GM21786 (cell line): ENCODE results near the gene TES.

Experiments used
- ATAC-seq: cut with Tn5 transposase; IDR thresholded peaks from one replicate; pipeline ENCODE4 v1.9.1; 2021; ENCODE audit not compliant: unreplicated experiment

The TES gene

GRCh38 chr7:116219288-116219687, 8.9 kb downstream of the TES start:
- ATAC-seq, result no peak

GRCh38 chr7:116219834-116220233, 9.5 kb downstream of the TES start:
- ATAC-seq, result no peak

- ATAC-seq, result no peak
Observed at GRCh38 chr7:116222501-116222900, 12.2 kb downstream of the TES start.

GRCh38 chr7:116223588-116223987, 13.2 kb downstream of the TES start:
- ATAC-seq, result no peak

- peak; percentile 45 for ATAC-seq
Observed at GRCh38 chr7:116224492-116225098, 14.3 kb downstream of the TES start.

- ATAC-seq, result no peak
Observed at GRCh38 chr7:116225860-116226259, 15.5 kb downstream of the TES start.

- ATAC-seq, result no peak
Observed at GRCh38 chr7:116226664-116227063, 16.3 kb downstream of the TES start.

GRCh38 chr7:116227678-116228239, 17.4 kb downstream of the TES start:
- no peak for ATAC-seq

GRCh38 chr7:116228241-116228640, 17.9 kb downstream of the TES start:
- no peak for ATAC-seq

- ATAC-seq, result peak; percentile 56
Observed at GRCh38 chr7:116229366-116229765, 19.0 kb downstream of the TES start.

GRCh38 chr7:116230191-116231005, 20.1 kb downstream of the TES start:
- peak; percentile 30 for ATAC-seq

- ATAC-seq, result no peak
Observed at GRCh38 chr7:116231543-116231942, 21.2 kb downstream of the TES start.

GRCh38 chr7:116231949-116232348, 21.6 kb downstream of the TES start:
- no peak for ATAC-seq

GRCh38 chr7:116232350-116232749, 22.0 kb downstream of the TES start:
- ATAC-seq, result no peak

GRCh38 chr7:116232920-116233319, 22.6 kb downstream of the TES start:
- no peak for ATAC-seq

GRCh38 chr7:116234517-116235200, 24.3 kb downstream of the TES start:
- no peak for ATAC-seq

- ATAC-seq, result no peak
Observed at GRCh38 chr7:116235380-116235779, 25.0 kb downstream of the TES start.

- peak; percentile 70 for ATAC-seq
Observed at GRCh38 chr7:116236020-116236630, 25.8 kb downstream of the TES start.

- no peak for ATAC-seq
Observed at GRCh38 chr7:116239020-116239419, 28.7 kb downstream of the TES start.

- no peak for ATAC-seq
Observed at GRCh38 chr7:116239434-116239833, 29.1 kb downstream of the TES start.

GRCh38 chr7:116240024-116240668, 29.8 kb downstream of the TES start:
- ATAC-seq, result no peak
